Ishikawa (cell line): ENCODE measurements around the gene SLC5A9.

Source experiments
- CEBPB ChIP-seq: IDR thresholded peaks from 2 replicates; pipeline ENCODE4 v1.6.1; 2012
- CREB1 ChIP-seq: IDR thresholded peaks from 2 replicates; pipeline ENCODE4 v1.6.1; 2012; ENCODE audit warnings: low read depth
- EGR1 ChIP-seq: IDR thresholded peaks from 2 replicates; pipeline ENCODE4 v1.6.1; 2012
- EP300 ChIP-seq: IDR thresholded peaks from 2 replicates; pipeline ENCODE4 v1.6.1; 2012; ENCODE audit warnings: borderline replicate concordance
- FOXM1 ChIP-seq: IDR thresholded peaks from 2 replicates; pipeline ENCODE4 v1.6.1; 2012; ENCODE audit warnings: low read depth, borderline replicate concordance
- MAX ChIP-seq: IDR thresholded peaks from 2 replicates; pipeline ENCODE4 v1.6.1; 2012
- NFIC ChIP-seq: IDR thresholded peaks from 2 replicates; pipeline ENCODE4 v1.6.1; 2012
- RAD21 ChIP-seq: IDR thresholded peaks from 2 replicates; pipeline ENCODE4 v1.6.1; 2012; ENCODE audit warnings: low read depth
- REST ChIP-seq: IDR thresholded peaks from 2 replicates; pipeline ENCODE4 v1.6.1; 2012; ENCODE audit warnings: low read depth, mild to moderate bottlenecking
- TAF1 ChIP-seq: IDR thresholded peaks from 2 replicates; pipeline ENCODE4 v1.6.1; 2012; ENCODE audit warnings: low read depth, mild to moderate bottlenecking
- TCF12 ChIP-seq: IDR thresholded peaks from 2 replicates; pipeline ENCODE4 v1.6.1; 2012; ENCODE audit warnings: low read depth
- TEAD4 ChIP-seq: IDR thresholded peaks from 2 replicates; pipeline ENCODE4 v1.6.1; 2012
- YY1 ChIP-seq: IDR thresholded peaks from 2 replicates; pipeline ENCODE4 v1.6.1; 2012; ENCODE audit warnings: low read depth
- ZBTB7A ChIP-seq: IDR thresholded peaks from 2 replicates; pipeline ENCODE4 v1.6.1; 2012; ENCODE audit warnings: low read depth
- TF ChIP-seq, protein P1 (sequence below): IDR thresholded peaks from 2 replicates; pipeline ENCODE4 v1.6.1; 2012

The SLC5A9 gene

DNA sequence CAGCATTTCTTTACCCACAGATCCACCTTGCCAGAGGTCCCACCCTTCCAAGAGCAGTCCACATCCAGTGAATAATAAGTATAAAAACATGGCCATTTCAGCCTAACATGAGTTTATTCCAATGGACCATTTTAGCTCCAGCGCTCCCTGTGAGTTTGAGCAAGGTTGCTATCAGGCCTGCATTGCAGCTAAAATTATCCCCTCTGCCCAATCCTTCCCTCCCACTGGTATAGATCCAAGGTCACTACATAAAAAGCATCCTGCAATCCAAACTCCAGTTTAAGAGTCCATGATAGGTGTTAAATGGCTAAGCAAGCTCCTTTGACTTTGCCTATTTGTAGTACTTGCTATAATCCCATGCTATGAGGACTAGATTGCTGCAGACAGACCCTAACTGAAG, 35.6 kb downstream of the SLC5A9 start:
- TF ChIP-seq MAX (no peak), TCF12 (no peak), ZBTB7A (no peak), TAF1 (no peak), EP300 (no peak), EGR1 (no peak), REST (no peak), CEBPB (no peak), TEAD4 (no peak)
- TF ChIP-seq, protein P1, sequence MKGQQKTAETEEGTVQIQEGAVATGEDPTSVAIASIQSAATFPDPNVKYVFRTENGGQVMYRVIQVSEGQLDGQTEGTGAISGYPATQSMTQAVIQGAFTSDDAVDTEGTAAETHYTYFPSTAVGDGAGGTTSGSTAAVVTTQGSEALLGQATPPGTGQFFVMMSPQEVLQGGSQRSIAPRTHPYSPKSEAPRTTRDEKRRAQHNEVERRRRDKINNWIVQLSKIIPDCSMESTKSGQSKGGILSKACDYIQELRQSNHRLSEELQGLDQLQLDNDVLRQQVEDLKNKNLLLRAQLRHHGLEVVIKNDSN, result no peak

GRCh38 chr1:48261881-48262400, 39.4 kb downstream of the SLC5A9 start:
- no peak for TF ChIP-seq TAF1
- TF ChIP-seq FOXM1, result no peak
- TF ChIP-seq EP300, result no peak
- TF ChIP-seq TEAD4, result no peak
- TF ChIP-seq EGR1, result no peak

- TF ChIP-seq EP300, result no peak
- no peak for TF ChIP-seq CREB1
Observed at GRCh38 chr1:48263041-48263440, 40.5 kb downstream of the SLC5A9 start.

- TF ChIP-seq EP300 (no peak), RAD21 (no peak)
- TF ChIP-seq, protein P1, result no peak
Observed at GRCh38 chr1:48266576-48266975, 44.1 kb downstream of the SLC5A9 start.

- no peak for TF ChIP-seq TAF1
- TF ChIP-seq YY1, result no peak
- no peak for TF ChIP-seq EP300
- TF ChIP-seq RAD21, result no peak
Observed at GRCh38 chr1:48285525-48285924, 63.0 kb downstream of the SLC5A9 start.

DNA sequence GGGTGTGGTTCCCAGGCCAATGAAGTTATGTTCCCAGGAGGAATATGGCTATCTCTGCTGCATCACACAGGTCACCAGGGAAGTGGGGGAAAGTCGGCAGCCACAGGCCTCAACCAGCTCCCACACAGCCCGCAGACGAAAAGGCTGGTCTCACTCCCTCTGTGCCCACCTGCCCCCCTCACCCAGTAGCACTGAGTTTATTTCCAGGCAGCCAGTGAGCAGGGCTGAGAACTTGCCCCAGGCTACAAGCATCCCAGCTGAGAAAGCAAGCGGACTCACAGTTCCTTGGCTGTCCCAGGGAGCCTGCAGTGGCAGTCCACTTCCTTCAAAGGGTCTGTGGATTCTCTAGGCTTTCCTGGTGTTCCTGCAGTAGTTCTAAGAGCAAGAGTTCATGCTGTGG, 68.9 kb downstream of the SLC5A9 start:
- TF ChIP-seq REST (no peak), MAX (no peak), EGR1 (no peak), EP300 (no peak), RAD21 (no peak), NFIC (no peak), CREB1 (no peak), TCF12 (no peak)

DNA sequence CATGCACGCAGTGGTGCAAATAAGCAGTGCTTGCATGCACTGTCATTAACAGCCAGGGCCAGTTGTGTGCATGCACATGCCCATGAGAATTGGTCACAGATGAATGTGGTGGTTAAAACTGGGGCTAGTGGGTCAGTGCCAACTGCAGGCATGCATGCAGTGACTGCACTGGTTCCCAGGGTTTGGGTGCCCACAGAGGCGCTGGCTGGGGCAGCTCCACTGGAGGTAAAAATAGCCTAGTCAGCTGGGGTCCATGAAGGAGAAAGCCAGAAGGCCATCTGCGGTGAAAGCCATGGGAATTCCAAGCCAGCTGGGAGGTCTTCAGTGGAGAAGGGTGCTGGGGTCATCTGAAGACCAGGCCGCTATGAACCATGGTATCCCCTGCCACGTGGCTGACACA, 70.2 kb downstream of the SLC5A9 start:
- no peak for TF ChIP-seq FOXM1
- TF ChIP-seq TEAD4, result no peak
- no peak for TF ChIP-seq NFIC
- no peak for TF ChIP-seq CEBPB
- no peak for TF ChIP-seq CREB1
- no peak for TF ChIP-seq YY1
